Putamen (tissue), 1 donor: Measurements from ENCODE around the gene ESF1.
"Not testable (repeated sequence)": the region's sequence is repeated elsewhere in the genome, so short reads cannot be mapped to it uniquely, and the experiment has no call there.

Experiments
- DNase-seq: peaks from one replicate; pipeline ENCODE4 v3.0.0-alpha.2; 2016; ENCODE audit warnings: low spot score

ESF1 gene

DNA sequence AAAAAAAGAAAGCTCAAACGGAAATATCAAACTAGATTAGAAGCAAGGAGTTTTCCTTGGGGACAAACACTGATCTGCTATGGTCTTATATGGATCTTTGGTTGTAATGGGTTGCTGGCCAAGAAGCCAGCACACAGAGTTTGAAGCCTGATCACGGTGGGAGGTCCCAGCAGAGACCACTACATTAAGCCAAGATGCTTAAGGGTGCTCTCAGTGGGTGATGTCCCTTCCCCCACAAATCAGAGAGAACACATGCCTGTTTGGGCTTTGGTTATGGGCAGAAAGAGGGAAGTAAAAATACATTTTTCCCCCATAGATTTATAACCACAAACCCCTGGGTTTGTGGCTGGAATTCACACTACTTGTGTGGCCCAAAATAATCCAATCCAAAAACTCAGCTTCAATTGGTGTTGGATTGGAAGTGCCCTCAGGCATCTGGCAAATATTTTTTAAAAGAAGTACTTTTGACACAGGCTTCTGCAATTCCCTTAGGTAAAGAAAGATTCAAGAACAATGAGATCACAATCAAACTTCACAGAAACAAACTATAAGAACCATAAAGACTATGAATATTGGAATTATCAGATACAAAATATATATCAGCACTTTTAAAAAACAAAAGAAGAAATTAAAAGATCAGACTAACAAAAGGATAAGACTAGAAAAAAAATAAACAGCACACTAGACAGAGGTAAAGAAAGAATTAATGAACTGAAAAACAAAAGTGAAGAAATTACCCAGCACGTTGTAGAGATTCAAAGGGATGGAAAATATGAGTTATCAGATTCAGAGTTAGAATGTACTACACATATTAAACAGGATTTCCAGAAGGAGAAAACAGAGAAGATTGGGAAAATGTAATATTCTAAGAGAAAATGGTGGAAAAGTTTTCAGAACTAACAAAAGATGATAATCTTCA, 44.7 kb downstream of the ESF1 start:
- no peak for DNase-seq

DNA sequence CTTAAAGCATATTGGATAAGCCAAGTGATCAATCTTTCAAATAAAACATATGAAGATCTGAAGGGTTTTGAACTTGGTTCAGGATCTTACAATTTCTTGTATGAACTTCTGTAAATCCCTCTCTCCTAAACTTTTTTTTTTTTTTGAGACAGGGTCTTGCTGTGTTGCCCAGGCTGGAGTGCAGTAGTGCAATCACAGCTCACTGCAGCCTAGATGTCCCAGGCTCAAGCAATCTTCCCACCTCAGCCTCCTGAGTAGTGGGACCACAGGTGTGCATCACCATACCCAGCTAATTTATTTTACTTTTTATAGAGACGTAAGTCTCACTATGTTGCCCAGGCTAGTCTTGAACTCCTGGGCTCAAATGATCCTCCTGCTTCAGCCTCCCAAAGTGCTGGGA, 46.5 kb downstream of the ESF1 start:
- DNase-seq = not testable (repeated sequence)

DNA sequence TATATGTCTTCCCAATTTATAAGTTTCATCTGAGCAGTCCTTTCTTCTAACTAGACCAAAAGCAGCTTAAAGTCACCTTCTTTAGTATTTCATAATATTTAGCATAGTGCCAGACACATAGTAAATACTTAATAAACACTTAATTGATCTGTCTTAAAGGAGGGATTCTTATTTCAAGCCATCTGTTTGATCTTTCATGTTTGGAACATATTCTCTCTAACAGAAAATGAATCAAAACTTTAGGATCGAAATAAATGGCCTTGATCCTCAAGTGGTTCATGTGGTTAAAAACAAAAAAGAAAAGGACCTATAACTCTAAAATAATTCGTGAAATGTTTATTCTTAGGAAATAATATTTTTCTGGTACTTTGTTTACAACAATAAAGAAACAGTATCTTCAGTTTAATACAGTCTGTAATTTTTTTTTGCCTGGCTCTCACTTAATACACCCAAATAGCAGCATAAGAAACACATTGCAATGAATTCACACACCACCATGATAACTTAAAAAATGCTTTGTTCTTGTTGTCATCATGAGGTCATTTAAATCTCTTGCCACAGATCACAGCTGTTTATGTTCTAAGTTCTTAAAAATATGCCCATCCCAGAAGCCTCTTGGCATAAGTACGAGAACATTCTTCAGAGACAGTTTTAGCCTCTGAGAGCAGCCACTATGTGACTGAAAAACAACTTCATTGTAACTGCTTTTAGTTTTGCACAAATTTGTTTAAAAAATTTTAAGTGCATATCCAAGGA, 48.1 kb downstream of the ESF1 start:
- DNase-seq = no peak

DNA sequence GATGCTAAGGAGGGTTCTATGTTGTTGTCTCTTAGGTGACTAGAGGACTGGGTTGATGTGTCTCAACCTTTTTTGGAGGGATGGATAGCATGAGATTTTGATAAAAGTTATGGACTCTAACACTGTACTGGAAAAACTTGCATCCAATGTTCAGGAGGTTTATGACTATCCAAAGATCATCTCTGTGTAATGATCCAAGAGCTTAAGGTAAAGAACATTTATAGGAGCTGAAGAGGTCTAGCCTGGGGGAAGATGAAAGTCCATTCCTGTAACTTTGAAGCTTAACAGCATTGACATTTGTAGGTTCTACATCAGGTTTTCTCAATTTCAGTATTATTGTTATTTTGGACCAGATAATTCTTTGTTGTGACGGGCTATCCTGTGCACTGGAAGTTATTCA, 48.9 kb downstream of the ESF1 start:
- no peak for DNase-seq

DNA sequence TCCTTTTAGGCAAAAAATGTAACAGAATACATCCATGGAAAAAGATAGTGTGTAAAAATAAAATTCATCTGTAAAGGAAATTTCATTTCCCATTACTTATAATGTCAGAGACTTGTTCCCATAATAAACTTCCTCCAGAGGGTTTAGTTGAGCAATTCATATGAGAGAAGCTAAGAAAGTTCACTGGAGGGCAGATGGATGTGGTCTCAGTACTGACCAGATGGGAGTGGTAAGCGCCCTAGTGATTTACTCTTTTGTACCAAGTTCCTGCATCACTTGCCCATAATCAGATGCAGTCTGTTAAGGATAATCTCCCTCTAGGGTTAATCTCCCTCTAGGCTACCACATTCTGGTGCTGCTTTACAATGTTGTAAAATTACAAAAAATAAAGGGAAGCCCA, 61.7 kb downstream of the ESF1 start:
- DNase-seq = no peak

DNA sequence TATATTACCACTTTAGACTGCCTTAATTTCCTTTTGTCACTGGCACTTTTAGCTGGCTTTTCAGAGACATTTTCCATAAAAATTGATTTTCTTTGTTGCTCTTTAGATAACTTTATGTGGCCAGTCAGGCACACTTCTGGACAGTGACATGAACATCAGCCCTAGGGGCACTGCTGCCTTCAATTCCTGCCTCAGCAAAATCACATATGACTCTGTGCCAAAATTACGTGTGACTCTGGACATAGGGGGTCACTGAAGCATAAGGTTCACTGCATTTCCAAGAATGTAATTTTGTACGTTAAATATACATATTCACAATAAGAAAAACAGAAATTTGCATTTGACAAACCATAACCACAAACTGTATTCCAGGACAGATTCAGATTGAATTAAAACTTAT, 66.5 kb downstream of the ESF1 start:
- DNase-seq = no peak

GRCh38 chr20:13717631-13718044, 67.1 kb downstream of the ESF1 start:
- DNase-seq = no peak

- DNase-seq = no peak
Observed at GRCh38 chr20:13715171-13715570, 69.5 kb downstream of the ESF1 start.

GRCh38 chr20:13708234-13708633, 76.5 kb downstream of the ESF1 start:
- no peak for DNase-seq

DNA sequence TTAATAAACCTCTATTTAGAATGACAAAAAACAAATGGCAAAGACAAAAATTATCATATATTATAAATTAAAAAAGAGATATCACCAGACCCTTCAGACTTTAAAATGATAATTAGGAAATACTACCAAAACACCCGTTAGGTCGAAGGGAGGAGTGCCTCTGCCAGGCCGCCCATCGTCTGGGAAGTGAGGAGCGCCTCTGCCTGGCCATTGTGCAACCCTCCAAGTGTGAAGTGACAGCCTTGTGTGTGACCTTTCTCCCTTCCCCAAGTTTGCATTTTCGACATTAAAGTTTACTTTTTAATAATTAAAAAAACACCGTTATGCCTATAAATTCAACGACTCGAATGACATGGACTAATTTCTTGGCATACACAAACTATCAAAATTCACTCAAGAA, 81.5 kb downstream of the ESF1 start:
- DNase-seq = no peak

DNA sequence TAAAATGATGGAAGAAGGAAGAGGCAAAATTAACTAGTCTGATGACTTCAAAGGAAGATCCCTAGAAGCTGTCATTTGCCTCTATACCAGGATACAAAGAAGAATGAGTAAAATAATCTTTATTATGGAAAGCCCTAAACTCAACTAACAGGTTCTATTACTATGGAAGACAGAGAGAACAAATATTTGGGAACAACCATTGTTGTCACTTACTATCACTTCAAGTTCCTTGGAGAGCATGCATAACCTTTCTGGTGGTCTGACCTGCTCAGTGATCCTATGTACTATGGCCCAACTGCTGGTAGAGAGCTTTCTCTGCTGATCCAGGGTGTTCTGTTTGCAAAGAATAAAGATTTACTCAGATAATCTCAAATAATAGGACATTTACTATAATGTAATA, 83.2 kb downstream of the ESF1 start:
- DNase-seq = no peak

GRCh38 chr20:13700761-13701160, 84.0 kb downstream of the ESF1 start:
- DNase-seq = no peak

DNA sequence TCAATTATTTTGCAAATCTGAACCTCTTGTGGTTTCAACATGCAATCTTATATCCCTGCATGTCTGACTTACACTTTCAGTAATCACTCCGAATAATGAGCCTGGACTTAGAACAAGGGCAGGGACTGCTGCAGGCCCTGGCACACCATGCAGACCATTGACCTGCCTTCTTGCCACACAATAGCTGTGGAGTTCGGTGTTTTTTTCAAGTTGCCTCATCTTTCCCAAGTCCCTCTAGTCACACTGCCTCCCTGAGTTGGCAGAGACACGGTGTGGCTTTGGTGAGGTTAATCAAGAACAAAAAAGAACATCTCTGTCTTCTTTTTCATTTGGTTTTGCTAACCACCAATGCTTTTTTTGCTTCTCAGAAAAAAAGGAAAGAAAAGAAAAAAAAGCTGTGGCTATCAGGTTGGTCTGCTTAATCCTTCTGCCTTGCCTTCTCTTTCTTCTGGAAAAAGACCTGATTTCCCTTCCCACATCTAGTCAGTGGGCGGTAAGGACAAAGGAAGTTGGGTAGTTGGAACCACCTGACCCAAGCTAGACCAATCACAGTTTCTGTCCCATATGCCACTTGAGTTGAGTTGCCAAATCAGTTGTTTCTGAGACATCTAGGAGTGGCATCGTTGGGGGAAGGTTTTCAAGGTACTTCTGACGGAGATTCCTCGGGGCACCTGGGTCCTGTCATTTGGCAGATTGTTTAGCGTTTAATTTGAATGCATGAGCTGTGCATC, 90.1 kb downstream of the ESF1 start:
- no peak for DNase-seq

DNA sequence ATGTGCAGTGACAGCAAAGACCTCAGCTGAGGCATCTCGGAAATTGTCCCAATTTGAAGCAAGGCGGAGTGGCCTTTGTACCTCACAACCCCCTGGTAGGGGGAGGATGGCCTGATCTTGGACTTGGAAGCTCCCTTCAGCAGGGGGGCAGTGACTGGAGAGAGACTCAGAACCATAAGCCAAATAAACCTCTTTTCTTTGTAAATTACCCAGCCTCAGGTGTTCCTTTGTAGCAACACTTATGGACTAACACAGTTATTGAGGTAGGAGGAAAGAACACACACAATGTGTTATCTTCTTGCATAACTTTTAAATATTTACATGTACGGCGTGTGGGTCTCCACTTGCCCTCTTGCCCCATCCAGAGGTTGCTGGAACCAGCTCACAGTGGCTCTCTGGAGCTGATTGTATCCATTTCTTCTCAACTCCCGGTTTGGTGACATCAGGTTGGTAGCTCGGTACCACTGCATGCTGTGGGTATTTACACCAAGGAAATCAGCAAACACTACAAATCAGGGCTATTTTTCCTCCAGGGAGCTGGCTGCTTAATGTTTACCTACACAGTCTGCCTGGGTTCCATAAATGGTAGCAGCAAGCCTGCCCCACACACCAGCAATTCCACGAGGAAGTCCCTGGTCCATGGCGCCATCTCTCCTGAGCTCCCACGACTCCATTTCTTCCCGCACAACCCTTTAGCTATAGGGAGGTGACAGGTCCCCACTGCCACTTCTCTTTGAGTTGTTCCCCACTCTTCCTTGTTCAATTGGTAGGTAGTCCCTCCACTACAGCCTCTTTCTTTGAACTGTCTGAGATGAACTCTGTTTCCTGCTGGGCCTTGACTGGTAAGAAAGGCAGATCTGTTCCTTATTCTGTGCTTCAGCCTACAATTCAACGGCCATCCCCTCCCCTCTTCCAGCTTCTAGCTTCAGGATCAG, 91.7 kb downstream of the ESF1 start:
- DNase-seq = no peak

DNA sequence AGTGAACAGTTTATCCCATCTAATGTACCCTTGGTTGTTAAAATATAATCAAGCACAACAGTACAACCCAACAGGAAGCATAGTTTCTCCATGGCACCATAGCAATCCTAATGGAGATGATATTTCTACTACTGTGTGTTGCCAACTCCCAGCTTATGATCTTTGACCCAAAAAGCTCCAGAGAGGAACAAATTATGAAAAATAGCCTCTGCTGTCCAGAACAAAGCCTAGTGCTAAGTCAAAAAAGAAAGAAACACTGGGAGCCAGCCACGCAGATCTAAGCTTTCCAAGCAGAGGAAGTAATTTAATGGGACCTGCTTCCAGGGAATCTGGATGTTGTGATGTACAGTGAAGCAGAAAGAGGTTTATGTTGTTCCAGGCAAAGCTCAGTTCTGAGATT, 93.8 kb downstream of the ESF1 start:
- no peak for DNase-seq

- no peak for DNase-seq
Observed at GRCh38 chr20:13687815-13688214, 96.9 kb downstream of the ESF1 start.

DNA sequence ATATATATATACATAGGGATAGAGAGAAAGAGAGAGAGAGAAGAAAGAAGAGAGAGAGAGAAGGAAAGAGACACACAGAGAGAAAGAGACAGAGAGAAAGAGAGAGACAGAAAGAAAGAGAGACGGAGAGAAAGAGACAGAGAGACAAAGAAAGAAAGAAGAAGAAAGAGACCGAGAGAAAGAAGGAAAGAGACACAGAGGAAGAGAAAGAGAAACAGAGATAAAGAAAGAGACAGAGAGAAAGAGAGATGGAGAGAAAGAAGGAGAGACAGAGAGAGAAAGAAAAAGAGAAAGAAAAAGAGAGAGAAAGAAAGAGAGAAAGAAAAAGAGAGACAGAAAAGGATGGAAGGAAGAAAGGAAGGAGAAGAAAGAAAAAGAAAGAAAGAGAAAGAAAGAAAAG, 99.1 kb downstream of the ESF1 start:
- DNase-seq = no peak

- no peak for DNase-seq
Observed at GRCh38 chr20:13684566-13685222, 100.0 kb downstream of the ESF1 start.

DNA sequence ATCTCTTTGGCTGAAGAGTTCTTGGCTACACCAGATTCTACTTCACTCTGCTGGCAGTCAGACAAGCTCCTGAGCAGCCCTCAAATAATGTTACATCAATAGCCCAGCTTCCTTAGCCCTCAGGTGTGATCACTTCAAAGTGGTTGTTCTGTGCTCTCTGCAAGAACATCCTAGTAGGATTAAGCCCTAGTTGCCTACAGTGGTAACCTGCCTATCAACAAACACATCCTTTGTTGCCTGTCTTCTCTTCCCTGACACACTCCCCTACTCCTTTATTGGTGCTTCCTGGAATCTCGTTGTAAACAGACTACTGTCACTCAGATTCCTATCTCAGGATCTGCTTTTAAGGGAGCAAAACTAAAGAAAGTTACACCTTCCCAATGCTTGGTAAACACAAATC, 100.9 kb downstream of the ESF1 start:
- no peak for DNase-seq

DNA sequence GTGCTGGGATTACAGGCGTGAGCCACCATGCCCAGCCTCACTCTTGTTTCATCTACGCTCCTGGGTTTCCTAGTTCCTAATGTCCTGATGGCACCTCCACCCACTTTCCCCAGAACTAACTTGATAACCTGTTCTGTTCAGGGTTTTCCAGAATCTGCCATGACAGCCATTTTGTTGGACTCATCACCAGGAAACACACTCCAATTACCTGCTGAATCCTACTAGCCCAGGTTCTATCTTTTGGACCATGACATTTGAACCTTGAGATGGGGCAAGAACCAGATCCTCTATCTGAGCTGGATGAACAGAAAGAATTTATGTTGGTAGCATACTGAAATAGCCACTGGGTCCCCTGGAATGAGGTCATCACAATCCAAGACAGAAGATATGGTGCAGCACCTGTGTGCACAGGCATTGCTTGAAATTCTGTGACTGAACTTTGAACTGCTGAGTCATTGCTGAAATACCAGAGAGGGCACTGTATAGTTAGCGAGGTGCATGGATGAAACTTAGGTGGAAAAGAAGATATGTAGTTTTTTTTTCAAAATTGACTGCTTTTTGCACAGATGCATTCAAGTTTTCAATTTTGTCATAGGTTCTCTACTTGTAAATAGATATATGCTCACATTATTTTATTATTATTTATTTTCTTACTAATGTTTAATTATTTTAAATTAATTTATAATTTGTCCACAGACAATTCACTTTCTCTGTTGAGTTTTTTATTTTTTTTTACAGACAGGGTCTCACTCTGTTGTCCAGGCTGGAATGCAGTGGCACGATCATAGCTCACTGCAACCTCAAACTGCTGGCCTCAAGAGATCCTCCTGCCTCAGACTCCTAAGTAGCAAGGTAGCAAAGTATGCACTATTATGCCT, 103.2 kb downstream of the ESF1 start:
- no peak for DNase-seq
